ENCODE data around the gene MAPKAPK3.
A peak's percentile ranks its signal among the peaks of the same experiment; 100 is the strongest.

- peak; percentile 57; the same call in 1 of the 2 replicates for TF ChIP-seq MAZ (IDR thresholded peaks at IDR 0.05; ENCODE audit: borderline replicate concordance, low read depth, low read length)
- no peak for TF ChIP-seq CTCF (conservative IDR thresholded peaks at IDR 0.05; ENCODE audit: low read depth, low read length)
- no peak for TF ChIP-seq ELK1 (IDR thresholded peaks at IDR 0.05; ENCODE audit: borderline replicate concordance, low read depth, low read length)
- TF ChIP-seq USF2 (IDR thresholded peaks at IDR 0.05; ENCODE audit: low read depth, low read length) = no peak; the same call in 1 of the 2 replicates
- TF ChIP-seq RFX5 (IDR thresholded peaks at IDR 0.05; ENCODE audit: low read depth, low read length) = no peak
- TF ChIP-seq NFE2L2 (IDR thresholded peaks at IDR 0.05; ENCODE audit: low read depth, low read length) = no peak
- no peak for TF ChIP-seq POLR2A (IDR thresholded peaks at IDR 0.05; ENCODE audit: low read depth, low read length)
- TF ChIP-seq MAFK (IDR thresholded peaks at IDR 0.05; ENCODE audit: low read depth, low read length) = no peak
- TF ChIP-seq SMC3 (IDR thresholded peaks at IDR 0.05; ENCODE audit: low read depth, low read length) = no peak
- TF ChIP-seq FOS (IDR thresholded peaks at IDR 0.05; ENCODE audit: low read depth, low read length) = no peak; the same call in 1 of the 2 replicates
- no peak for TF ChIP-seq RCOR1 (IDR thresholded peaks at IDR 0.05; ENCODE audit: insufficient replicate concordance, low read length)
- TF ChIP-seq RAD21 (IDR thresholded peaks at IDR 0.05; ENCODE audit: low read length) = no peak
- TF ChIP-seq MXI1 (IDR thresholded peaks at IDR 0.05; ENCODE audit: borderline replicate concordance, low read depth, low read length) = no peak
- no peak for TF ChIP-seq CEBPB (IDR thresholded peaks at IDR 0.05; ENCODE audit: low read depth, low read length)
Observed at GRCh38 chr3:50567386-50568167, 49.4 kb upstream of the MAPKAPK3 start, which contains the start of gene C3orf18.

Data from IMR-90 (cell line).